ENCODE results near the gene ACSBG1.
A peak's percentile ranks its signal among the peaks of the same experiment; 100 is the strongest.

ACSBG1 gene

DNA sequence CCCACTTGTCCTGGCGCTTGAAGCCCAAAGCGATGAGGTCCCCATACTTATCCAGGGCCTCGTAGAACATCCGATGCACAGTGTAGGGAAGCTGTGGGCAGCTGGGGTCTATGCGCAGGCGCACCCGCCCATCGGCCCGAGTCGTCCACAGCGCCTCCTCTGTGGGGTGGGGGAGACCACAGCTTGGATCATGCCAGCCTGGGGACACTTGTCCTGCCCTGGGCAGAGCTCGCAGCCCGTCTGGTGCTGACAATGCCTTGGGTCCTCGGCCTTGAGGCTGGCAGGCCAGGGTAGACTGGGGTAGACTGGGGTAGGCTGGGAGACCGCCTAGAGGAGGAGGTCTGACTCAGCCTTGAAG lies 39.8 kb downstream of the ACSBG1 start:
- Histone ChIP-seq H2AFZ (ENCODE audit: low read depth, low read length) (no peak overlapping the region), H3K9me3 (ENCODE audit: control insufficient read depth, low read length) (peaks cover 12% of the 10 kb centered on the region), H3K23ac (ENCODE audit: low read length in 2 of 2) (no peak overlapping the region), H3K4ac (ENCODE audit: low read depth in 1 of 2, low read length in 2 of 2) (no peak overlapping the region), H2BK12ac (ENCODE audit: low read length in 2 of 2) (no peak overlapping the region), H3K79me1 (replicated peaks; ENCODE audit: low read length, poor library complexity, severe bottlenecking) (no peaks in the 10 kb centered on the region), H3K18ac (ENCODE audit: low read depth in 1 of 2, low read length in 2 of 2) (no peak overlapping the region), H2BK5ac (ENCODE audit: low read depth, low read length, poor library complexity, severe bottlenecking) (no peak overlapping the region), H3K14ac (ENCODE audit: low read length in 2 of 2) (no peak overlapping the region), H3K4me3 (ENCODE audit: insufficient read depth in 1 of 2, low read depth in 1 of 2, low read length in 2 of 2) (no peak overlapping the region), H4K91ac (ENCODE audit: low read length) (no peak overlapping the region), H3K4me1 (ENCODE audit: control insufficient read depth, insufficient read depth, low read depth, low read length) (no peaks in the 10 kb centered on the region), H3K9ac (ENCODE audit: low read length) (no peak overlapping the region), H3K4me2 (ENCODE audit: low read length, poor library complexity, severe bottlenecking) (no peak overlapping the region), H3K36me3 (ENCODE audit: control insufficient read depth in 1 of 2, insufficient read depth in 2 of 2, low read depth in 1 of 2, low read length in 2 of 2) (no peaks in the 10 kb centered on the region), H2BK15ac (ENCODE audit: low read depth, poor library complexity, severe bottlenecking) (no peak overlapping the region), H3K27me3 (ENCODE audit: control insufficient read depth in 1 of 2, insufficient read depth in 1 of 2, low read length in 2 of 2) (peaks cover 5 to 42% of the 10 kb centered on the region in 2 experiments), H2BK120ac (ENCODE audit: low read depth, low read length) (no peak overlapping the region), H2AK5ac (ENCODE audit: low read length, severe bottlenecking) (no peak overlapping the region), H4K8ac (ENCODE audit: low read length) (no peak overlapping the region), H3K27ac (ENCODE audit: low read length, poor library complexity, severe bottlenecking) (no peak overlapping the region)
- 89% methylated on average over 15 of the region's 15 CpGs for WGBS
- no peak for DNase-seq

DNA sequence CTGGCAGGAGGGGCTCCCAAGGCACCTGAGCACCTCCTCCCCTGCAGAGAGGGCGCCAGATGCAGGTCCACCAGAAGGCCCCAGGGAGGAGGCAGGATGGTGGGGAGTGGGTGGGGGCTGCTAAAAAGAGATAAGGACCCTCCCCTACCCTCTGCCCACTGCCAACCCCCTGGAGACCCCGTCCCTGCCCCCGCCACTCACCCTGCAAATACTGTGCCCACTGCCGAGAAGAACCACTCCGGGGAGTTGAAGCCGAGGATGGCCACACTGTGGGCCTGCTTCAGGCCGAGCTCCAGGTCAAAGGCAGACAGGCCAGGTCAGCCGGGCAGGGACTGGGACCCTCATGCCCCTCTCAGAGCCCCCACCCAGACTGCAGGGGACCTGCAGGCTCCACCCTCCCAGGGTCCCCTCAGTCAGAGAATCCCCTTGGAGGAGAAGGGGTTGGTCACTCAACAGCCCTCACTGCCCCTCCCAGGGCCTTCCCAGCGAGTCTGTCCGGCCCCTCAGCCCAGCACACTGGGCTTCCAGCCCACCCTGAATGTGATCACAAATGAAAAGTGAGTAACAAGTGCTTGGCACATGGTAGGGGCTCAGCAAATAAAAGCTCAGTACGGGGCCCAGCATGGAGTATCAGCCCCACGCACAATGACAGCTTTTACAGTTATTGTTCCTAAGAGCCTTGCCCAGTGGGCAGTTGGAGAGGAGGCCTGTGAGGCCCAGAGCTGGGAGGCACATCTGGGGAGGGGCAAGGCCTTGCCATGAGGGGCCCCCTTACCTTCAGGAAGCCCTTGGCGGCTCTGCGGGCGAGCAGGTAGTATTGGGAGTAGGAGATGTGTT lies 40.4 kb downstream of the ACSBG1 start:
- no peak overlapping the region for H2BK15ac ChIP-seq (ENCODE audit: low read depth, poor library complexity, severe bottlenecking)
- no peaks in the 10 kb centered on the region for H3K79me1 ChIP-seq (replicated peaks; ENCODE audit: low read length, poor library complexity, severe bottlenecking)
- no peak overlapping the region for H4K8ac ChIP-seq (ENCODE audit: low read length)
- no peak overlapping the region for H2BK12ac ChIP-seq (ENCODE audit: low read length in 2 of 2)
- peaks cover 12% of the 10 kb centered on the region for H3K9me3 ChIP-seq (ENCODE audit: control insufficient read depth, low read length)
- no peak overlapping the region for H2AK5ac ChIP-seq (ENCODE audit: low read length, severe bottlenecking)
- H2BK120ac ChIP-seq (ENCODE audit: low read depth, low read length), result no peak overlapping the region
- H3K27me3 ChIP-seq (ENCODE audit: control insufficient read depth in 1 of 2, insufficient read depth in 1 of 2, low read length in 2 of 2), result peaks cover 5 to 42% of the 10 kb centered on the region in 2 experiments
- H3K9ac ChIP-seq (ENCODE audit: low read length), result no peak overlapping the region
- H3K4me2 ChIP-seq (ENCODE audit: low read length, poor library complexity, severe bottlenecking), result no peak overlapping the region
- WGBS, result 84% methylated on average over 14 of the region's 15 CpGs
- H3K4me3 ChIP-seq (ENCODE audit: insufficient read depth in 1 of 2, low read depth in 1 of 2, low read length in 2 of 2), result no peak overlapping the region
- no peak overlapping the region for H2AFZ ChIP-seq (ENCODE audit: low read depth, low read length)
- no peak overlapping the region for H3K4ac ChIP-seq (ENCODE audit: low read depth in 1 of 2, low read length in 2 of 2)
- H3K23ac ChIP-seq (ENCODE audit: low read length in 2 of 2), result no peak overlapping the region
- H3K36me3 ChIP-seq (ENCODE audit: control insufficient read depth in 1 of 2, insufficient read depth in 2 of 2, low read depth in 1 of 2, low read length in 2 of 2), result no peaks in the 10 kb centered on the region
- H3K27ac ChIP-seq (ENCODE audit: low read length, poor library complexity, severe bottlenecking), result no peak overlapping the region
- H2BK5ac ChIP-seq (ENCODE audit: low read depth, low read length, poor library complexity, severe bottlenecking), result no peak overlapping the region
- no peak overlapping the region for H3K18ac ChIP-seq (ENCODE audit: low read depth in 1 of 2, low read length in 2 of 2)
- H4K91ac ChIP-seq (ENCODE audit: low read length), result no peak overlapping the region
- DNase-seq, result no peak
- H3K14ac ChIP-seq (ENCODE audit: low read length in 2 of 2), result no peak overlapping the region
- no peaks in the 10 kb centered on the region for H3K4me1 ChIP-seq (ENCODE audit: control insufficient read depth, insufficient read depth, low read depth, low read length)

DNA sequence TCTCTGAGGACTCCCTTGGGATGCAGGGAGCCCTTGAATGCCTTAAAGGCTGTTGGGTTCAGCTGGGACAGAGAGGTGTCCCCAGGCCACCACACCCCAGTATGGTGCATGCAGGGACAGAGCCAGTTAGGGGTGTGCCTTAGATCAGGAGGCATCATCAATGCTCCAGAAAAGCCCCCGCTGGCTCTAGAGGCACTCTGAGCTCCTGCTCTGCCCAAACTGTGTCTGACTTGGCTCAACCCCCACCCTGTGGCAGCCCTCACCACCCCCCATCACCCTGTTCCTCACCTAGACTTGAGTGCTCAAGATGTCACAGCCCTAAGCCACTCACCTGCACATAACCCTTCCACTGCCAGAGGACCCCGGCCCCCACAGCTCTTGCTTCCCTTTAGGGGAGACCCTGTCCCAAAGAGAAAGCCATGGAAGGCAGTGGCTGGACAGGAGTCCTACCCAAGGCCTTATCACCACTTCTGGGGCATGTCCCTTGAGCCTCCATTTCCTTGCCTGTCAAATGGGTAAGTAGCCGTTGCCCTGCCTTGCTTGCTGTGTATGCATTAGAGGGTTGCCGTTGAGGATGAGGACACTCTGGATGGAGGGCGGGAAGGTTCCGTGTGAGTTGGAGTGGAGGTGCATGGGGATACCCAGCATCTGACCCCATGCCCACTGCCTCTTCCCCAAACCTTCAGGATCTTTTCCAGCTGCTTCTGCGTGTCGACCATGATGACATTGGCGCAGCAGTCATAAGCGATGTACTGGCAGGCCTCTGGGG lies 41.4 kb downstream of the ACSBG1 start:
- H4K8ac ChIP-seq (ENCODE audit: low read length), result peak overlapping the region; percentile 19
- no peak overlapping the region for H3K27ac ChIP-seq (ENCODE audit: low read length, poor library complexity, severe bottlenecking)
- H3K4ac ChIP-seq (ENCODE audit: low read depth in 1 of 2, low read length in 2 of 2), result no peak overlapping the region
- H2BK5ac ChIP-seq (ENCODE audit: low read depth, low read length, poor library complexity, severe bottlenecking), result no peak overlapping the region
- peaks cover 5 to 42% of the 10 kb centered on the region in 2 experiments for H3K27me3 ChIP-seq (ENCODE audit: control insufficient read depth in 1 of 2, insufficient read depth in 1 of 2, low read length in 2 of 2)
- H3K4me1 ChIP-seq (ENCODE audit: control insufficient read depth, insufficient read depth, low read depth, low read length), result no peaks in the 10 kb centered on the region
- H3K23ac ChIP-seq (ENCODE audit: low read length in 2 of 2), result no peak overlapping the region
- H3K36me3 ChIP-seq (ENCODE audit: control insufficient read depth in 1 of 2, insufficient read depth in 2 of 2, low read depth in 1 of 2, low read length in 2 of 2), result no peaks in the 10 kb centered on the region
- H3K18ac ChIP-seq (ENCODE audit: low read depth in 1 of 2, low read length in 2 of 2), result no peak overlapping the region
- H2AFZ ChIP-seq (ENCODE audit: low read depth, low read length), result no peak overlapping the region
- H3K9me3 ChIP-seq (ENCODE audit: control insufficient read depth, low read length), result peaks cover 12% of the 10 kb centered on the region
- H3K79me1 ChIP-seq (replicated peaks; ENCODE audit: low read length, poor library complexity, severe bottlenecking), result no peaks in the 10 kb centered on the region
- H4K91ac ChIP-seq (ENCODE audit: low read length), result no peak overlapping the region
- no peak overlapping the region for H3K9ac ChIP-seq (ENCODE audit: low read length)
- 97% methylated on average over 6 of the region's 10 CpGs for WGBS
- no peak overlapping the region for H2AK5ac ChIP-seq (ENCODE audit: low read length, severe bottlenecking)
- no peak overlapping the region for H2BK120ac ChIP-seq (ENCODE audit: low read depth, low read length)
- no peak overlapping the region for H3K4me3 ChIP-seq (ENCODE audit: insufficient read depth in 1 of 2, low read depth in 1 of 2, low read length in 2 of 2)
- H2BK12ac ChIP-seq (ENCODE audit: low read length in 2 of 2), result no peak overlapping the region
- DNase-seq, result no peak
- no peak overlapping the region for H2BK15ac ChIP-seq (ENCODE audit: low read depth, poor library complexity, severe bottlenecking)
- H3K4me2 ChIP-seq (ENCODE audit: low read length, poor library complexity, severe bottlenecking), result no peak overlapping the region
- no peak overlapping the region for H3K14ac ChIP-seq (ENCODE audit: low read length in 2 of 2)

DNA sequence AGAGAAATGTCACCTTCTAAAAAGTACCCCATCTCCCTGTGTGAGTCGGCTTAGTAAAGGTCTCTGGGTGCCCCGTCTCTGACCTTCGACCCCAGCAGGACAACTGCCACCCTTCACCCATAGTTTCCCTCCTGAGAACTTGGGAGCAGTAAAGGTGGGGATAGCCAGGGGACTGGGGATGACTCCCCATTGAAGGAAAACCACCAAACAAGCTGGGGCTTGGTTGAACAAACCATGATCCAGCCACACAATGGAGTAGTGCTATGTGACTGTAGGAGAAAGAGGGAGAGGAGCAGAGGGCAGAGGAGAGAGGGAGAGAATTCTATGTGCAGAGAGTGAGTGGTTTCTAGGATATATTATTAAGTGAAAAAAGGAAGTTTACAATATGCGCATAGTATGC lies 51.5 kb downstream of the ACSBG1 start:
- no peaks in the 10 kb centered on the region for H3K36me3 ChIP-seq (ENCODE audit: control insufficient read depth in 1 of 2, insufficient read depth in 2 of 2, low read depth in 1 of 2, low read length in 2 of 2)
- no peak overlapping the region for H3K4me2 ChIP-seq (ENCODE audit: low read length, poor library complexity, severe bottlenecking)
- H2BK12ac ChIP-seq (ENCODE audit: low read length in 2 of 2), result no peak overlapping the region
- H2BK15ac ChIP-seq (ENCODE audit: low read depth, poor library complexity, severe bottlenecking), result no peak overlapping the region
- 100% methylated on average over 4 of the region's 4 CpGs for WGBS
- no peak overlapping the region for H4K91ac ChIP-seq (ENCODE audit: low read length)
- no peak overlapping the region for H4K8ac ChIP-seq (ENCODE audit: low read length)
- no peak overlapping the region for H2BK120ac ChIP-seq (ENCODE audit: low read depth, low read length)
- no peak overlapping the region for H3K23ac ChIP-seq (ENCODE audit: low read length in 2 of 2)
- no peaks in the 10 kb centered on the region for H3K79me1 ChIP-seq (replicated peaks; ENCODE audit: low read length, poor library complexity, severe bottlenecking)
- no peak for DNase-seq
- H2AFZ ChIP-seq (ENCODE audit: low read depth, low read length), result no peak overlapping the region
- no peak overlapping the region for H3K14ac ChIP-seq (ENCODE audit: low read length in 2 of 2)
- H2AK5ac ChIP-seq (ENCODE audit: low read length, severe bottlenecking), result no peak overlapping the region
- H3K9ac ChIP-seq (ENCODE audit: low read length), result no peak overlapping the region
- H3K4ac ChIP-seq (ENCODE audit: low read depth in 1 of 2, low read length in 2 of 2), result no peak overlapping the region
- H2BK5ac ChIP-seq (ENCODE audit: low read depth, low read length, poor library complexity, severe bottlenecking), result no peak overlapping the region
- H3K27me3 ChIP-seq (ENCODE audit: control insufficient read depth in 1 of 2, insufficient read depth in 1 of 2, low read length in 2 of 2), result peaks cover 0 to 18% of the 10 kb centered on the region in 2 experiments
- no peak overlapping the region for H3K27ac ChIP-seq (ENCODE audit: low read length, poor library complexity, severe bottlenecking)
- H3K4me1 ChIP-seq (ENCODE audit: control insufficient read depth, insufficient read depth, low read depth, low read length), result no peaks in the 10 kb centered on the region
- no peaks in the 10 kb centered on the region for H3K9me3 ChIP-seq (ENCODE audit: control insufficient read depth, low read length)
- no peak overlapping the region for H3K18ac ChIP-seq (ENCODE audit: low read depth in 1 of 2, low read length in 2 of 2)
- H3K4me3 ChIP-seq (ENCODE audit: insufficient read depth in 1 of 2, low read depth in 1 of 2, low read length in 2 of 2), result no peak overlapping the region
